HG03280 (cell line): ENCODE measurements around the gene CUTA.
A peak's percentile ranks its signal among the peaks of the same experiment; 100 is the strongest.
"Not testable (repeated sequence)": the region's sequence is repeated elsewhere in the genome, so short reads cannot be mapped to it uniquely, and the experiment has no call there.

Experiments used
- ATAC-seq: cut with Tn5 transposase; IDR thresholded peaks from one replicate; pipeline ENCODE4 v1.9.1; 2021; ENCODE audit warnings: mild to moderate bottlenecking, moderate library complexity; ENCODE audit not compliant: unreplicated experiment

The CUTA gene

GRCh38 chr6:33407132-33407718, 10.7 kb downstream of the CUTA start:
- ATAC-seq, result no peak

- ATAC-seq, result no peak
These were observed 11.8 kb downstream of the CUTA start for GRCh38 chr6:33406126-33406525.

- no peak for ATAC-seq
These were observed 12.4 kb downstream of the CUTA start for GRCh38 chr6:33405386-33405940.

- ATAC-seq, result no peak
These were observed 13.0 kb downstream of the CUTA start for GRCh38 chr6:33404884-33405283.

- ATAC-seq, result not testable (repeated sequence)
These were observed 18.0 kb downstream of the CUTA start for GRCh38 chr6:33399881-33400280.

GRCh38 chr6:33398601-33399000, 19.3 kb downstream of the CUTA start:
- ATAC-seq, result not testable (repeated sequence)

GRCh38 chr6:33397541-33397940, 20.4 kb downstream of the CUTA start:
- no peak for ATAC-seq

- ATAC-seq, result no peak
These were observed 24.9 kb downstream of the CUTA start for GRCh38 chr6:33392979-33393378.

GRCh38 chr6:33392595-33392948, 25.3 kb downstream of the CUTA start:
- no peak for ATAC-seq

- ATAC-seq, result peak; percentile 6
These were observed 25.8 kb downstream of the CUTA start for GRCh38 chr6:33391922-33392594.

- ATAC-seq, result peak; percentile 88
These were observed 26.5 kb downstream of the CUTA start, which contains the start of gene KIFC1 for GRCh38 chr6:33391278-33391921. Gene KIFC1, plus strand, starts transcription at chr6:33391823. Its CDS starts 163 bp downstream, at chr6:33391986.

GRCh38 chr6:33390767-33391277, 27.1 kb downstream of the CUTA start:
- ATAC-seq, result no peak

GRCh38 chr6:33390173-33390572, 27.7 kb downstream of the CUTA start:
- no peak for ATAC-seq

- no peak for ATAC-seq
These were observed 33.3 kb downstream of the CUTA start for GRCh38 chr6:33384581-33385020.

- no peak for ATAC-seq
These were observed 34.3 kb downstream of the CUTA start for GRCh38 chr6:33383427-33384185.

GRCh38 chr6:33380272-33380981, 37.5 kb downstream of the CUTA start:
- ATAC-seq, result no peak

GRCh38 chr6:33379184-33379583, 38.7 kb downstream of the CUTA start:
- ATAC-seq, result not testable (repeated sequence)

- ATAC-seq, result no peak
These were observed 40.7 kb downstream of the CUTA start for GRCh38 chr6:33377171-33377570.

GRCh38 chr6:33375143-33375671, 42.7 kb downstream of the CUTA start:
- no peak for ATAC-seq
